ENCODE data around the gene ANKRD42. TPM values are rescaled to one million over a fixed set of nuclear protein-coding genes. Genes with fewer than 3 reads are reported as not detected.

ANKRD42 gene
- total and polyA plus RNA-seq, 9 of the 15 experiments (the other 6 are each of a cell fraction or from before 2014, with no cell fraction given) = 2.8 to 9.1 (median 6.1) TPM

DNA sequence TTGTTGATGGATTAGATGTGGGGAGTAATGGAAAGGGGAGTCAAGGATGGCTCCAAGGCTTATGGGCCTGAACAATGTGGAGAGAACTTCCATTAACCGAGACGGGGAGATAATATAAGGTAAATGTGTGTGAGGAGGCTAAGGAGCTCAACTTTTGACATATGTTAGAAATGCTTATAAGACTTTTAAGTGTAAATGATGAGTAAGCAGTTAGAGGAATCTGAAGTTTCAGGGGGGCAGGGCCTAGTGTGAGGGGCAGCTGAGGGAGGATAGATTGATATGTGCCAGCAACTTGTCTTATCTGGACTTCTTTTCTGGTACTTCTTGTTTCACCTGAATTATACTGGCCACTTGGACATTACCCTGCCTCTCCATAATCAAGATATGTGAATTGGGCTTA is 29.9 kb downstream of the ANKRD42 start (continued):
- TF ChIP-seq, protein P1, sequence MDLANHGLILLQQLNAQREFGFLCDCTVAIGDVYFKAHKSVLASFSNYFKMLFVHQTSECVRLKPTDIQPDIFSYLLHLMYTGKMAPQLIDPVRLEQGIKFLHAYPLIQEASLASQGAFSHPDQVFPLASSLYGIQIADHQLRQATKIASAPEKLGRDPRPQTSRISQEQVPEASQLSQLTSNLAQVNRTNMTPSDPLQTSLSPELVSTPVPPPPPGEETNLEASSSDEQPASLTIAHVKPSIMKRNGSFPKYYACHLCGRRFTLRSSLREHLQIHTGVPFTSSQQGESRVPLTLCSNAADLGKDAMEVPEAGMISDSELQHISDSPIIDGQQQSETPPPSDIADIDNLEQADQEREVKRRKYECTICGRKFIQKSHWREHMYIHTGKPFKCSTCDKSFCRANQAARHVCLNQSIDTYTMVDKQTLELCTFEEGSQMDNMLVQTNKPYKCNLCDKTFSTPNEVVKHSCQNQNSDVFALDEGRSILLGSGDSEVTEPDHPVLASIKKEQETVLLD (IDR thresholded peaks at IDR 0.05) = no peak
- TF ChIP-seq KHSRP (IDR thresholded peaks at IDR 0.05) = no peak
- TF ChIP-seq MAFF (IDR thresholded peaks at IDR 0.05; ENCODE audit: low read length) = peak; percentile 57
- TF ChIP-seq, protein P2, sequence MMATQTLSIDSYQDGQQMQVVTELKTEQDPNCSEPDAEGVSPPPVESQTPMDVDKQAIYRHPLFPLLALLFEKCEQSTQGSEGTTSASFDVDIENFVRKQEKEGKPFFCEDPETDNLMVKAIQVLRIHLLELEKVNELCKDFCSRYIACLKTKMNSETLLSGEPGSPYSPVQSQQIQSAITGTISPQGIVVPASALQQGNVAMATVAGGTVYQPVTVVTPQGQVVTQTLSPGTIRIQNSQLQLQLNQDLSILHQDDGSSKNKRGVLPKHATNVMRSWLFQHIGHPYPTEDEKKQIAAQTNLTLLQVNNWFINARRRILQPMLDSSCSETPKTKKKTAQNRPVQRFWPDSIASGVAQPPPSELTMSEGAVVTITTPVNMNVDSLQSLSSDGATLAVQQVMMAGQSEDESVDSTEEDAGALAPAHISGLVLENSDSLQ (IDR thresholded peaks at IDR 0.05) = no peak
- no peak for TF ChIP-seq ZNF282 (CRISPR knock-in tag; IDR thresholded peaks at IDR 0.05)
- no peak for TF ChIP-seq SLC30A9 (CRISPR knock-in tag; IDR thresholded peaks at IDR 0.05)
- no peak for TF ChIP-seq ATF7 (IDR thresholded peaks at IDR 0.05)
- no peak for TF ChIP-seq MEIS2 (IDR thresholded peaks at IDR 0.05; ENCODE audit: partially characterized antibody)
- TF ChIP-seq, protein P3, sequence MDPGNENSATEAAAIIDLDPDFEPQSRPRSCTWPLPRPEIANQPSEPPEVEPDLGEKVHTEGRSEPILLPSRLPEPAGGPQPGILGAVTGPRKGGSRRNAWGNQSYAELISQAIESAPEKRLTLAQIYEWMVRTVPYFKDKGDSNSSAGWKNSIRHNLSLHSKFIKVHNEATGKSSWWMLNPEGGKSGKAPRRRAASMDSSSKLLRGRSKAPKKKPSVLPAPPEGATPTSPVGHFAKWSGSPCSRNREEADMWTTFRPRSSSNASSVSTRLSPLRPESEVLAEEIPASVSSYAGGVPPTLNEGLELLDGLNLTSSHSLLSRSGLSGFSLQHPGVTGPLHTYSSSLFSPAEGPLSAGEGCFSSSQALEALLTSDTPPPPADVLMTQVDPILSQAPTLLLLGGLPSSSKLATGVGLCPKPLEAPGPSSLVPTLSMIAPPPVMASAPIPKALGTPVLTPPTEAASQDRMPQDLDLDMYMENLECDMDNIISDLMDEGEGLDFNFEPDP (CRISPR knock-in tag; IDR thresholded peaks at IDR 0.05) = no peak
- TF ChIP-seq RBFOX2 (IDR thresholded peaks at IDR 0.05; ENCODE audit: low read depth, low read length) = no peak
- no peak for TF ChIP-seq GABPA (tag; conservative IDR thresholded peaks at IDR 0.05; ENCODE audit: low read depth)
- TF ChIP-seq NRF1 (conservative IDR thresholded peaks at IDR 0.05 in 1 of 2, IDR thresholded peaks at IDR 0.05 in 1 of 2) = no peak
- TF ChIP-seq STAT5B (CRISPR knock-in tag; IDR thresholded peaks at IDR 0.05) = no peak
- TF ChIP-seq, protein P4, sequence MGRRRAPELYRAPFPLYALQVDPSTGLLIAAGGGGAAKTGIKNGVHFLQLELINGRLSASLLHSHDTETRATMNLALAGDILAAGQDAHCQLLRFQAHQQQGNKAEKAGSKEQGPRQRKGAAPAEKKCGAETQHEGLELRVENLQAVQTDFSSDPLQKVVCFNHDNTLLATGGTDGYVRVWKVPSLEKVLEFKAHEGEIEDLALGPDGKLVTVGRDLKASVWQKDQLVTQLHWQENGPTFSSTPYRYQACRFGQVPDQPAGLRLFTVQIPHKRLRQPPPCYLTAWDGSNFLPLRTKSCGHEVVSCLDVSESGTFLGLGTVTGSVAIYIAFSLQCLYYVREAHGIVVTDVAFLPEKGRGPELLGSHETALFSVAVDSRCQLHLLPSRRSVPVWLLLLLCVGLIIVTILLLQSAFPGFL (CRISPR knock-in tag; IDR thresholded peaks at IDR 0.05) = no peak
- no peak for TF ChIP-seq ESRRB (CRISPR knock-in tag; IDR thresholded peaks at IDR 0.05; ENCODE audit: borderline replicate concordance)
- TF ChIP-seq ZNF561 (CRISPR knock-in tag; conservative IDR thresholded peaks at IDR 0.05) = no peak
- TF ChIP-seq, protein P5, sequence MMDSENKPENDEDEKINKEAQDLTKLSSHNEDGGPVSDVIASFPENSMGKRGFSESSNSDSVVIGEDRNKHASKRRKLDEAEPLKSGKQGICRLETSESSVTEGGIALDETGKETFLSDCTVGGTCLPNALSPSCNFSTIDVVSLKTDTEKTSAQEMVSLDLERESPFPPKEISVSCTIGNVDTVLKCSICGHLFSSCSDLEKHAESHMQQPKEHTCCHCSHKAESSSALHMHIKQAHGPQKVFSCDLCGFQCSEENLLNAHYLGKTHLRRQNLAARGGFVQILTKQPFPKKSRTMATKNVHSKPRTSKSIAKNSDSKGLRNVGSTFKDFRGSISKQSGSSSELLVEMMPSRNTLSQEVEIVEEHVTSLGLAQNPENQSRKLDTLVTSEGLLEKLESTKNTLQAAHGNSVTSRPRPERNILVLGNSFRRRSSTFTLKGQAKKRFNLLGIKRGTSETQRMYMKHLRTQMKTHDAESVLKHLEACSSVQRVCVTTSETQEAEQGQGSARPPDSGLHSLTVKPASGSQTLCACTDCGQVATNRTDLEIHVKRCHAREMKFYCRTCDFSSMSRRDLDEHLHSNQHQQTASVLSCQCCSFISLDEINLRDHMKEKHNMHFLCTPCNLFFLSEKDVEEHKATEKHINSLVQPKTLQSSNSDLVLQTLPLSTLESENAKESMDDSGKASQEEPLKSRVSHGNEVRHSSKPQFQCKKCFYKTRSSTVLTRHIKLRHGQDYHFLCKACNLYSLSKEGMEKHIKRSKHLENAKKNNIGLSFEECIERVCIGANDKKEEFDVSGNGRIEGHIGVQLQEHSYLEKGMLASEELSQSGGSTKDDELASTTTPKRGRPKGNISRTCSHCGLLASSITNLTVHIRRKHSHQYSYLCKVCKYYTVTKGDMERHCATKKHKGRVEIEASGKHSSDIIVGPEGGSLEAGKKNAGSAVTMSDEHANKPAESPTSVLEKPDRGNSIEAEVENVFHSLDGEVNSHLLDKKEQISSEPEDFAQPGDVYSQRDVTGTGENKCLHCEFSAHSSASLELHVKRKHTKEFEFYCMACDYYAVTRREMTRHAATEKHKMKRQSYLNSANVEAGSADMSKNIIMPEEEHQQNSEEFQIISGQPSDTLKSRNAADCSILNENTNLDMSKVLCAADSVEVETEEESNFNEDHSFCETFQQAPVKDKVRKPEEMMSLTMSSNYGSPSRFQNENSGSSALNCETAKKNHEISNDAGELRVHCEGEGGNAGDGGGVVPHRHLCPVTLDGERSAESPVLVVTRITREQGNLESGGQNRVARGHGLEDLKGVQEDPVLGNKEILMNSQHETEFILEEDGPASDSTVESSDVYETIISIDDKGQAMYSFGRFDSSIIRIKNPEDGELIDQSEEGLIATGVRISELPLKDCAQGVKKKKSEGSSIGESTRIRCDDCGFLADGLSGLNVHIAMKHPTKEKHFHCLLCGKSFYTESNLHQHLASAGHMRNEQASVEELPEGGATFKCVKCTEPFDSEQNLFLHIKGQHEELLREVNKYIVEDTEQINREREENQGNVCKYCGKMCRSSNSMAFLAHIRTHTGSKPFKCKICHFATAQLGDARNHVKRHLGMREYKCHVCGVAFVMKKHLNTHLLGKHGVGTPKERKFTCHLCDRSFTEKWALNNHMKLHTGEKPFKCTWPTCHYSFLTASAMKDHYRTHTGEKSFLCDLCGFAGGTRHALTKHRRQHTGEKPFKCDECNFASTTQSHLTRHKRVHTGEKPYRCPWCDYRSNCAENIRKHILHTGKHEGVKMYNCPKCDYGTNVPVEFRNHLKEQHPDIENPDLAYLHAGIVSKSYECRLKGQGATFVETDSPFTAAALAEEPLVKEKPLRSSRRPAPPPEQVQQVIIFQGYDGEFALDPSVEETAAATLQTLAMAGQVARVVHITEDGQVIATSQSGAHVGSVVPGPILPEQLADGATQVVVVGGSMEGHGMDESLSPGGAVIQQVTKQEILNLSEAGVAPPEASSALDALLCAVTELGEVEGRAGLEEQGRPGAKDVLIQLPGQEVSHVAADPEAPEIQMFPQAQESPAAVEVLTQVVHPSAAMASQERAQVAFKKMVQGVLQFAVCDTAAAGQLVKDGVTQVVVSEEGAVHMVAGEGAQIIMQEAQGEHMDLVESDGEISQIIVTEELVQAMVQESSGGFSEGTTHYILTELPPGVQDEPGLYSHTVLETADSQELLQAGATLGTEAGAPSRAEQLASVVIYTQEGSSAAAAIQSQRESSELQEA (IDR thresholded peaks at IDR 0.05; ENCODE audit: low read depth) = no peak
